GM18499 (cell line): Measurements from ENCODE around the gene CFAP410.

Experiments
- ATAC-seq: cut with Tn5 transposase; IDR thresholded peaks from one replicate; pipeline ENCODE4 v1.9.1; 2021; ENCODE audit warnings: moderate number of reproducible peaks; ENCODE audit not compliant: insufficient read depth, unreplicated experiment

The CFAP410 gene

DNA sequence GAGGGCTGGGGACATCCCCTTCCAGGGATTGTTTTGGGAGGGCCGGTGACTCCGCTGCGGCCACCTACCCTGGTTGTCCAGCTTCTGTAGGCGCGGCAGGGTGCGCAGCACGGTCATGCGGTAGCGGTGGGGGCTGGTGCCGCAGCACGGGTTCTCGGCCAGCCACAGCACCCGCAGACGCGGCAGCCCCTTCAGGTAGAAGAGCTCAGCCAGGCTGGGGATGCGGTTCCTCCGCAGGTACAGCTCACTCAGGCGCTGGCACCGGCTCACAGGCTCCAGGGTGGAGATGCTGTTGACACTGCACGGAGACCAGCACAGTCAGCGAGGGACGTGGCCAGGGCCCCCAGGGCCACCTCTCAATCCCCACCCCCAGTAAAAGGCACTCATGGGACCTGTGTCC is 6.2 kb downstream of the CFAP410 start:
- ATAC-seq, result no peak

DNA sequence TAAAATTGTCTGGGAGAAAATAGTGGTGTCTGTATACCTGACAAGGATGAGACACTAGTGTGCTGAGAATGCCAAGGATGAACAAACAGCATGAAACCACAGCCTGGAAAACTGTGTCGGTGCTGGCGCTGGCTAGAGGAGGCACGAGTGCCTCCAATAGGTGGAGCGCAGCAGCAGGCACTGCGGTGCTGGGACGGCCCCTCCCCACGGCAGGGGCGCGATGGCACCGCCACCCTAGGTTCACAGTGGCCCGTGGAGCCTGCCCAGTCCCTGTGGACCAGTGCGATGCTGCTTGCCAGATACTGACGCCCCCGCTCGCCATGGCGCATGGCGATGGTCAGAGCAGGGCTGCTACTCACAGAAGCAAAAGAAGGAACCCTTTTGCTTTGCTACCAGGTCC is 6.8 kb downstream of the CFAP410 start:
- ATAC-seq, result no peak

DNA sequence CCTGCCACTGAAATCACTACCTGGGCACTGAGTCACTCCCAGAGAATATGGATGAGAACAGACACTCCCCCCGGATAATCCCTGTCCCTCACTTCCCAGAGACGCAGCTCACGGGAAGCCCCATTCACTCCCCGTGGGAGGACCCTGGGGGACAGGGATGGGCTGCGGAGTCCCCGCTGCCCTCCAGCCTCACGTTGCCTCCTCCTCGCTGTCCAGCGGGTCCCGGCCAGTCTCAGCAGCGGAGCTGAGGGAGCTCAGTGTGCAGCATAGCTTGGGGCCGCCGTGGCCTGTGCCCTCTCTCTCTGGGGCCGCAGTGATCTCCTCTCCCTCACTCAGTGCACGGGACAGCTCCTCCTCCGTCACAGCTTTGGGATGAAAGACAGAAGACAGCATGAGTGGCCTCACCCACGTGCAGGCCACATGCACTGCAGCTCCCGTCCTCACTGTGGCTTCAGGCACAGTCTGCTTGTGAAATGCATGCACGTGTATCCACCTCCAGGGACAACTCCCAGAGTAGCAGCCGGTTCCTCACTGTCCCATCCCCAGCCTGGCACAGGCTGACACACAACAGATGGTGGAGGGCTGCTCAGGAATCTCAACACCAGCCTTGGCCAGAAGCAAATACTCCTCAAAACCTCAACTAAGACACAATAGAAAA is 7.4 kb downstream of the CFAP410 start:
- ATAC-seq, result no peak

DNA sequence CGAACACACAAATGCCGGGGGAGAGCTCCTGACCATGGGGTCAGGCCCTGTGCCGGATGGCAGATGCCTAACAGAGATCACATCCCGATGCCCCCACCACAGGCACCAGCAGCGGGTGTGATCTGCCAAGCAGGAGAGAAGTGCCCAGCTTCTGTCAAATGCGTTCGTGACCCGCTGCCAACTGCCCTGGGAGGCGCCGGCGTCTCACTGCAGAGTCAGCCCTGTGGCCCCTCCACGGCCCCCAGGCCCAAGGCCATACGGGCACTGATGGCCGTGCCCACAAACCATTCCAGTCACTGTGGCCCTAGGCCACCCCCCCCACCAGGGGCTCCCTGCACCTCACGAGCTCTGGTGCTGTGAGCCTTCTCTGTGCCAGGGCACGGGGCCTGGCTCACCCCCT is 8.0 kb downstream of the CFAP410 start:
- no peak for ATAC-seq

DNA sequence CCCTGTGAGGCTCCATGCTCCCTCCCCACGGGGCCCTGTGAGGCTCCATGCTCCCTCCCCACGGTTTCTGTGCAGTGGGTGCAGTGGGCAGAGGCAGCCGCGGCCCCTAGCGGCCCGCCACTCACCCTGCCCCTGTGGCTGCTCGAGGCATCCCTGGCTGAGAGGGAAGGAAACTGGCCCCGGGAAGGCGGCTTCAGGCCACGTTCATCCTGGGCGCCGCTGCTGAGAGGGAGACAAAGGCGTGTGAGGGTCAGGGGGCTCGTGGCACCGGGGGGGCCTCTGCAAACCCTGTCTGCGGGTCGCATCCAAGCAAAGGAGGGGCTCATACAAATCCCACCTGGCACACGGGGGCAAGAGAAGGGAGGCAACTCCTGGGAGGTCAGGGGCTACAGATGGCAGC is 8.5 kb downstream of the CFAP410 start:
- no peak for ATAC-seq

DNA sequence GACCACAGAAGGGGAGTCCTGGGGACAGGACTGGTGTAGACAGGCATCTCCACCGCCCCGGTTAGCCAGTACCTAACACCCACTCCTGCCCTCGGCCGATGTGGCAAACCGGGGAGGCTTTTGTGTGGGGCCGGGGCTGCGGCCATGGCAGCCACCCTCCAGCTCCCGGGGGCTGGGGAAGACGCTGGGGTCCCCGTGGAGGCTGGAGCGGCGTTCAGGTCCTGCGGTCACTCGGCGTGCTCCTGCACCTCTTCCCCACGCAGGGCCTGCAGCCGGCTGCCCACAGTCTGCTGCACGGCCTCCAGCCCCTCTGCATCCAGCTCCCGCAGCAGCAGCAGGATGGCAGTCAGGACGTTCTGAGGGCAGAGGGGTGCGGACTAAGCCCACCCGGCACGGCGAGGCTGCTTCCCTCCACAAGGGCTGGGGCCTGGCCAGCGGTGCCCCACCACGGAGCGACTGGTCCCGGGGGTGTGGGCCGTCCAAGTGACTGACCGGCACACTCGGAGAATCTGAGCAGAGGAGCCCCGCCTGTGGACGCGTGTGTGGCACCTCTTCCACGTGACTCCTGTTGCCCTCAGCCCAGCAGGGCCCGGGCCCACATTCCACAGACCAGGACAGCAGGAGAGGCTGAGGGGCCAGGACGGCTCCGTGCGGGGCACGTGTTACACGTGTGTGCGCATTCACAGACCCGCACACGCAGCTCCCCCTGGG is 9.1 kb downstream of the CFAP410 start:
- ATAC-seq, result no peak

DNA sequence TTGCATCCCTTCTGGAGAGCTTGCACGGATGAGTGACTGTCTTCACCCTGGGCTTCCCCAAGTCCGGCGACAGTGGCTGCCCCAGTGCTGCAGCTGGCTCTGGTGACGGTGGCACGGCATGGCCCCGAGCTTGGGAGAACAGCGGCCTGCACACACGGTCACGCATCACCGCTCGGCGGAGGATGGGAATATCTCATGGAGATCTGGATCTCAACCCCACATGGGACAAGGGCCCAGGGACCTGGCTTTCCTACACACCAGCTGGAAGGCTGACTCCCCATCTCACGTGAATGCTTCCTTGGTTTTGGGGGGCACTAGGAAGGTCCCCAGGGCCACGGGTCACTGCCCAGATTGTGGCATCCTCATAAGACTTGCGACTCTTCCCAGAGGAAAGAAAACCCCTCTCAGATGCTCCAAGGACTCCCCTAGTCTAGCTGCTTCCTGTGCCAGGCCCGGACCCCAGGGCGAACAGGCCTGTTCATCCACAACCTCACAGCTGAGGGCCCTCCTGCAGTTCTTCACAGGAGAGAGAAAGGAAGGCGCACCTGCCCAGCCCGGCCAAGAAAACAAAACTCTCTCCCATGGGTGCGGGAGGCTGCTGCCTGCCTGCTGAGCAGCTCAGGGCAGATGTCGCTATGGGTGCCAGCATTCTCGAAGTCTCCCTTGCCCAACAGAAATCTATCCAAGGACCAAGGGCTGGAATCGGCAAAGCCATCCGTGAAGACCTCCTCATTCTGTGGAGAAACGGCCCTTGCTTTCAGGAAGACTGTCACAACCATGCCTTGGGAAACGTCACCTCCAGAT is 9.9 kb downstream of the CFAP410 start:
- no peak for ATAC-seq

DNA sequence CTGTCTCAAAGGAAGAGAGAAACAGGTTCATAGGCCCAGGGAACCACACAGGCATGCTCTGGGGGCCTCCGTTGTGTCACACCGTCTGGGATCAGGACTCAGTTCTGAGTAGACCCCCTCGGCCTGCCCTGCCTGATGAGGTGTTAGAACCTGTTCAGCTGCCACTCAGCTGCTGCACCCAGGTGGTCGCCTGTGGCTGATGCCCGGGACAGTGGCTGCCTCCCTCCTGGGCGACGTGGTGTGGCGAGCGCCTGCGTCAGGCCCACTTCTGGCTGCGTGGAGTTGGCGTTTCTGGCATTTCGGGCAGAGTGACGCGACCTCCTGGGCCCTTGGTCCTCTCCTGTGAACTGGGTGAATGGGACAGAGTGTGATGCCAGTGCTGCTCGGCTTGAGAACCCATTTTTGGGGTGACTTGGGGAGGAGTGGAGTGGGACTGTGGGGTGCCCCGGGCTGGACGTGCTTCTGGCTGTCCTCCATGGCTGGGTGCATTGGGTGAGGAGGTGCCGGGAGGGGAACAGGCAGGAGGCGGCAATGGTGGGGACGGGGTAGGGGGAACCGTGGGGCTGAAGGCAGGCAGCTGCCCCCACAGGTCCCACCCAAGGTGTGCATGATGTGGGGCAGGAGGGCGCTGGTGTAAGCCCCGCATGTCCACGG is 10.8 kb downstream of the CFAP410 start:
- ATAC-seq, result no peak

DNA sequence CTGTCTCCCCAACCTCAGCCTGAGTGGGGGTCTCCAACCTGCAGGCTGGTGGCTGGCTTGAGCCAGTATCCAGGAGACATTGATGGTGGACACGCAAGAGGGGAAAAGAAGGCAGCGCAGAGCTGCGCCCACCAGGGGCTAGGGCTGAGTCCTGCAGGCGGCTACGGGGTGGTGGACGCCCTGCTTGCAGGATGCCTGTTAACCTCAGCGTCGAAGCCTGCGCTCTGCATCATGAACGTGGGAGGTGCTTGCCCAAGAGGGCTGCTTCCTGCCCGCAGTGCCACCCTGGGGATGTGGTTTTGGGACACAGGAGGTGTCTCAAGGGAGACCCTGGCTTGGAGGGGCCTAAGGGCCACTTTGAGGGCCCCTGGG is 11.6 kb downstream of the CFAP410 start:
- ATAC-seq, result no peak

DNA sequence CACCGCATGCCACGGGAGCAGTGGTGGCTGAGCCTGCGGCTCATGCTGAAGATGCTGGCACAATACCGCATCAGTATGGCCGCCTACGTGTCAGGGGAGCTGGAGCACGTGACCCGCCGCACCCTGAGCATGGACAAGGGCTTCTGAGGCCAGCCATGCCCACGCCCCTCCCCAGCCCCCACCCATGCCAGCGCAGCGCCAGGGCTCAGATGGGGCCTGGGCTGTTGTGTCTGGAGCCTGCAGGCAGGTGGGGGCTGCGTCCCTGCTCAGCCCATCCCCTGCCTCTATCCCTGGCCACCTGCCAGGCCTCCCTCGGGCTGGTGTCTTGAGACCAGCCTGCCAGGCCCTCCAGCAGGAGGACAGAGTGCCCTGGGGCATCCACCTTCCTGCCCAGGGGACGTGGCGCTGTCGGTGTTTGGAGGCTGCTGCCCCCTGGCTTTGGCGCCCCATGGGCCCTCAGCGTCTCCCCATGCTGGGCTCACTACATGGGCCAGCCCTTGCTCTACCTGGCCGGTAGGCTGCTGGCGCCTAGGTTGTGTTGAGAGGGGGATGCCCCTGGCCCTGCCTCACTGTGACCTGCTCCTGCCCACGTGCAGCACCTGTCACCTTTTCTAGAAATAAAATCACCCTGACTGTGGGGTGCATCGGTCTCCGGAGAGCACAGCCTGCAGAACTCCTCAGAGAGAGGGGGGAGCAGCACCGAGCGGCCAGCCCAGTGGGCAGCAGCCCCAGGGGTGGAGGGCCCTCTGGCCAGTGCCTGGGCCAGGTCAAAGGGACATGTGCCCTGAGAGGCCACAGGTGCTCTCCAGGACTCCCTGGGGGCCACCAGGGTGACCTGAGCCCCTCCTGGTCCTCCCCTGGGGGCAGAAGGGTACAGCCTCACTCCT is 12.2 kb downstream of the CFAP410 start:
- no peak for ATAC-seq

DNA sequence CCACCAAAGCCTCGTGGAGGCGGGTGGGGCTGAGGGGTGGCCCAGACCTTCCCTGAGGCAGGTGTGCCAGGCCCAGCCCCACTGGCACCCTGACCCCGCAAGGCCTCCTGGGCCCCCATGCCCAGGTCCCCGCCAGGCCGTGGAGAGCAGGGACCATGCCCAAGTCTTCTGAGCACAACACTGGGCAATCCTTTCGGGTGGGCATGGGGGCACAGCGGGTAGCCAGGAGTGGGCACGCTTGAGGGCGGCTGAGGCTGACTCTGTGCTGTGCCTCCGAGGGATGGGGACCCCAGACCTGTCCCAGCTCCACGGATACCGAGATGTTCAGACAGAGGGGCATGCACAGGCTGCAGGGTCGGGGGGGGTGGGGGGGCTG is 12.9 kb downstream of the CFAP410 start:
- ATAC-seq, result no peak

DNA sequence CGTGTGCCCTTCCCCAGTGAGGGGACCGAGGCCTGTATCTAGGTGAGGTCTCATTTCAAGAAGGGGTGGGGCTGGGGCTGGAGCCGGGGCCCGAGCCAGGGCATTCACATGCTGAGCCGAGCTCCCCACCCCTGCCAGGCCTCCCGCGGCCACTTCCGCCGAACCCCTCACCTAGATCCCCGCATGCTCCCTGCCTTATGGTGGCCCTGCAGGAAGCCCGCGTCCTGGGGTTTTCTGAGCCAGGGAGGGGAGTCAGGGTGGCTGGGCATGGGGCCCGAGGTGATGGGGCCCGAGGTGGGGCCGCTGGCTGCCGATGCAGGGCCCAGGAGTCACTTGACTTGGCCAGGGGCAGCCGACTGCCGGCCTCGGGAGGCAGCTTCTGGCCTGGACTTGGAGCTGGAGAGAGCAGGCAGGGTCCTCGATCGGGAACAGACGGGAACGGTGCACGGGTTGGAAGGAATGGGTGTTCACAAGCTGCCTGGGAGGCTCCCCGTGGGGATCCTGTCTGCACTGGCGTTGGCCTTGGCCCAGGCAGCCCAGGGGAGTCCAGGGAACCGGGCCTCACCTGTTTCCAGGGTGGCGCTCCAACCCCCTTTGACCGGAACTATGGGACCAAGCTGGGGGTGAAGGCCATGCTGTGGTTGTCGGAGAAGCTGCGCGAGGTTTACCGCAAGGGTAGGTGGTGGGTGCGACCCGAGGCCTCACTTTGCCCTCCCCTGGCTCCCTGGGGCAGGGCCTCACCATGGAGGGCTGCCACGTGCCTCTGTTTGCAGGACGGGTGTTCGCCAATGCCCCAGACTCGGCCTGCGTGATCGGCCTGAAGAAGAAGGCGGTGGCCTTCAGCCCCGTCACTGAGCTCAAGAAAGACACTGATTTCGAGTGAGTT is 13.6 kb downstream of the CFAP410 start:
- no peak for ATAC-seq

DNA sequence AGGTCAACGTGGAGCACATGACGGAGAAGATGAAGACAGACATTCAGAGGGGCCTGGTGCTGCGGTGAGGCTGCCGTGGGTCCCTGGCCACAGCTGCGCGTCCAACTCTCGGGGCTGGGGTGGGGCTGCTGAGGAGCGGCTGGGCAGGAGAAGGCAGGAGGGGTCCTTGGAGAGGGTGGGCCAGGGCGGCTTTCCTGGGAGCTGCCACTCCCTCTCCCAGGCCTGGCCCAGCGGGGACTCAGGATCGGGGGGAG is 14.4 kb downstream of the CFAP410 start:
- ATAC-seq, result no peak

DNA sequence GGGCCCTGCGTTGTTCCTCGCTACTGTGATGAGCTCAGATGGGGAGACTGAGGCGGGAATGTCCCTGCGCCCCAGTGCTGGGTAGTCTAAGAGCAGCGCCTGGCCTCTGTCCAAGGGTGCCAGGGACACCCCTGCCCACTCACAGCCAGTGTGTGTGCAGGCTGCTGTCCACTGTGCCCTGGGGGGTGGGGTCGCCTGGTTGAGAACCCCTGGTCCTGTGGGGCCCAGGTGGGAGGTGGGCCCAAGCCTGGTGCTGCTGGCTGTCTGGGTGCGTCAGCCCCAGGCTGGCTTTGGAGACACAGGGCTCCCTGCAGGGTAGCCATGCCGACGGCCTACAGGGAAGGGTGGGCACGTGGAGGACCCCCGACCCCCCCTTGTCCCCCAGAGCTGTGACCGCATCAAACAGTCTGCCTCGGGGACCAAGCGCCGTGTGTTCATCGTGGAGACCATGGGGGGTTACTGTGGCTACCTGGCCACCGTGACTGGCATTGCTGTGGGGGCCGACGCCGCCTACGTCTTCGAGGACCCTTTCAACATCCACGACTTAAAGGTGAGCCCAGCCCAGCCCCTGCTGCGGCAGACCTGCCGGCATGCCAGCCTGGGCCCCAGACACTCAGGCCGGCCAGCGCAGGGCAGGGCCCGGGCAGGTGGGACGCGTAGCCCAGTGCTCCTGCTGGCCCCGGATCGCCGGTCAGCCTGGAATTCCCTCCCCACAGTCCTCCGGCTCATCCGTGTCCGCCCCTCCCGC is 14.9 kb downstream of the CFAP410 start:
- no peak for ATAC-seq

DNA sequence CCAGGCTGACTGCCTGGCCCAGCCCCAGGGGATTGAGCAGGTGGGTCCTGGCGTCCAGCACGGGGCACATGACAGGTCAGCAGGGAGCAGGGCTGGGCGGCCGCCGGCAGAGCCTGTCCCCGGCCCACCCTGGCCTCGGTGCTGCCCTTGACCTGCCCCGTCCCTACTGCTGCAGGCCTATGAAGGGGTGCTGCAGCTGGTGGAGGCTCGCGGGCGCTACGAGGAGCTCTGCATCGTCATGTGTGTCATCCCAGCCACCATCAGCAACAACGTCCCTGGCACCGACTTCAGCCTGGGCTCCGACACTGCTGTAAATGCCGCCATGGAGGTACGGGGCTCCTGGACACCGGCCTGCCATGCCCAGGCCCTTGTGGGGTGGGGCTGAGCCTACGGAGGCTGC is 15.6 kb downstream of the CFAP410 start:
- no peak for ATAC-seq

DNA sequence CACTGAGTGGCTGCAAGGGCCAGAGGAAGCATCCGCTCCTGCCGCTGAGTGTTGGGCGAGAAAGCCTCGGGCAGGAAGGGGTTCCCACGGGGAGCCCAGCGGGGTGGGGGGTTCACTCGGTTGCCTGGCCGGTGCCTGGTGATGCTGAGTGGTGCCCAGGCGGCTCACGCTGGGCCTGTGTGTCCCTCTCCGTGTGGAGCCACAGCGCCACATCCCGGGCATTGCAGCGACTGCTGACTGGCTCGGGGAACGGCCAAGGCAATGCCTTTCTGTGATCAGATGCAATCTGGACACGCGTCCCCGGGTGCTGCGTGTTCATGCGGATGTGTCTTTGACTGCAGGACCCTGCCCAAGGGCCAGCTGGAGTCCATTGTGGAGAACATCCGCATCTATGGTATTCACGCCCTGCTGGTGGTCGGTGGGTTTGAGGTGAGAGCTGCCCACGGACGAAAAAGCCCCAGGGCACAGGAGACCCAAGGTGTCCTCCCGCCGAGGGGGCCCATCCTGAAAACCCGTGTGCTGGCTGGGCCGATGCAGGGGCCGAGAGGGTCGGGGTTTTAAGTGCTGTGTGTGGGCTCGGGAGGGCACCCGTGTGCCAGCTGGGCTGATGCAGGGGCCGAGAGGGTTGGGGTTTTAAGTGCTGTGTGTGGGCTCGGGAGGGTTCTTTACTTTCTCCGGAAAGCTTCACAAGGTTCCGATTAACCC is 16.4 kb downstream of the CFAP410 start:
- ATAC-seq, result no peak

DNA sequence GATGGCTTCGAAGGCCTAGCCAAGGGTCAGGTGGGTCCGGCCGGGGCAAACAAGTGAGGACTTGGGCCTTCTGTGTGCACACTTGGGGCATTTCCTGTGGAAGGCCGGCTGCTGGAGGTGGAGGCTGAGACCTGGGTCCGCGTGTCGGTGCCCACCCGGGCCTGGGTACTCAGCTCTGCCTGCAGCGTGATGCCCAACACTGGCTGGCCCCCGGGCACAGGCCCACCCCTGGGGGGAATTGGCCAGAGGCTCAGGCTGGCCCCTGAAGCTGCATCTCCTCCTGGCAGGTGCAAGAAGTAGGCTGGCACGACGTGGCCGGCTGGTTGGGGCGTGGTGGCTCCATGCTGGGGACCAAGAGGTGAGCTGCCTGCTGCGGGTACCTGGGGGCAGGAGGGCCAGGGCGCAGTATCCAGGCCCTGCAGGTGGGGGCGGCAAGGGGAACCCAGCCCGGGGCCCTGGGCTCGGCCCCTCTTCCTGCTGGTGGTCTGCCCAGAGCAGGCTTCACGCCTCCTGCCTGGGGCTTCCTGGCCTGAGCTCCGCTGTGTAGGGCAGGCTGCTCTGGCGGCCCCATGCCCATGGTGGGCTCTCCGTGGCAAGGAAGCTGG is 17.2 kb downstream of the CFAP410 start:
- ATAC-seq, result no peak

DNA sequence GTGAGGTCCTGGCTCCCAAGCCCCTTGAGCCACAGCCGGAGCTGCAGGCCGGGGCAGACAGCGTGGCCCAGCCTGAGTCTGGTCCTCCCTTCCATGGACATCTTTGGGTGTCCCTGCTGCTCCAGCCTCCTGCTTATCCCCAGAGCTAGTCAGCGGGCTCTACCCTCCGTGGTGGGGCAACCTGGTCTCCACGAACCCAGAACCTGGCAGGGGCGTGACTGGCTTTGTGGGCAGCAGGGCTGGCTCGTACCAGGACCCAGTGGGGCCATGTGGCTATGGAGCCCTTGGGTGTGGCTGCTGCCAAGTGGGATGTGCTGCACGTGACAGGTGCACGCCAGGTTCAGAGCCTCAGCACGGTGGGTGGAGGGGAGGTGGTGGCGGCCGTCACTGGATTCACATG is 18.3 kb downstream of the CFAP410 start:
- no peak for ATAC-seq
